Measurements from ENCODE around the gene YDJC. TPM values are rescaled to one million over a fixed set of nuclear protein-coding genes. Genes with fewer than 3 reads are reported as not detected.

The YDJC gene
- total RNA-seq, 3 donors from 2014 or later (not counting 1 experiment from before 2014, with no cell fraction given) = 20.5 to 24.4 (median 21.6) TPM

GRCh38 chr22:21669026-21669425, 39.2 kb upstream of the YDJC start:
- intact Hi-C loops (cut with micrococcal nuclease) = no loop called here

GRCh38 chr22:21666786-21667185, 37.0 kb upstream of the YDJC start:
- H3K4me3 ChIP-seq (ENCODE audit: low read length) = peak overlapping the region; percentile 97
- no peak for ATAC-seq
- WGBS (ENCODE audit: insufficient coverage) = 66% methylated on average over 16 of the region's 16 CpGs
- H3K27me3 ChIP-seq (ENCODE audit: control insufficient read depth, insufficient read depth, low read length) = no peaks in the 10 kb centered on the region
- H3K9me3 Mint-ChIP-seq = no peaks in the 10 kb centered on the region
- TF ChIP-seq CTCF (IDR thresholded peaks at IDR 0.05) = no peak
- peak in 1 of 2 donors; percentile 20 for DNase-seq
- H3K4me3 Mint-ChIP-seq = peak overlapping the region; percentile 98
- peak overlapping the region; percentile 94 to 97 for H3K27ac Mint-ChIP-seq
- H3K4me1 Mint-ChIP-seq = peaks cover 28 to 48% of the 10 kb centered on the region in 2 donors
- H3K9me3 ChIP-seq (ENCODE audit: control insufficient read depth, insufficient read depth, low read length) = no peaks in the 10 kb centered on the region
- H3K4me1 ChIP-seq (ENCODE audit: control insufficient read depth, insufficient read depth, low read length) = peaks cover 25% of the 10 kb centered on the region
- H3K36me3 Mint-ChIP-seq = no peaks in the 10 kb centered on the region
- H3K27me3 Mint-ChIP-seq (ENCODE audit: low read depth in 2 of 2) = no peaks in the 10 kb centered on the region
- peaks cover 19% of the 10 kb centered on the region for H3K36me3 ChIP-seq (ENCODE audit: control insufficient read depth, insufficient read depth, low read length)
- H3K27ac ChIP-seq (ENCODE audit: low read length) = peak overlapping the region; percentile 92
- intact Hi-C loops (cut with micrococcal nuclease) = no loop called here

More at GRCh38 chr22:21669026-21669425, 39.2 kb upstream of the YDJC start:
- Histone ChIP-seq H3K4me1 (ENCODE audit: control insufficient read depth, insufficient read depth, low read length) (peaks cover 25% of the 10 kb centered on the region), H3K27me3 (ENCODE audit: control insufficient read depth, insufficient read depth, low read length) (no peaks in the 10 kb centered on the region), H3K4me3 (ENCODE audit: low read length) (no peak overlapping the region), H3K9me3 (ENCODE audit: control insufficient read depth, insufficient read depth, low read length) (no peaks in the 10 kb centered on the region), H3K27ac (ENCODE audit: low read length) (no peak overlapping the region), H3K36me3 (ENCODE audit: control insufficient read depth, insufficient read depth, low read length) (peaks cover 40% of the 10 kb centered on the region)
- DNase-seq (no peak), ATAC-seq (no peak)
- TF ChIP-seq CTCF (IDR thresholded peaks at IDR 0.05) = no peak
- 91% methylated on average over 8 of the region's 9 CpGs for WGBS (ENCODE audit: insufficient coverage)
- no peaks in the 10 kb centered on the region for H3K9me3 Mint-ChIP-seq
- H3K27me3 Mint-ChIP-seq (ENCODE audit: low read depth in 2 of 2) = no peaks in the 10 kb centered on the region
- H3K4me1 Mint-ChIP-seq = peaks cover 28 to 65% of the 10 kb centered on the region in 2 donors
- peaks cover 16% of the 10 kb centered on the region for H3K36me3 Mint-ChIP-seq
- H3K27ac Mint-ChIP-seq = peak overlapping the region in 1 of 2 donors; percentile 59
- H3K4me3 Mint-ChIP-seq = peak overlapping the region; percentile 65

- no peaks in the 10 kb centered on the region for H3K27me3 Mint-ChIP-seq (ENCODE audit: low read depth in 2 of 2)
- peak overlapping the region; percentile 92 for H3K27ac ChIP-seq (ENCODE audit: low read length)
- peak overlapping the region; percentile 97 for H3K4me3 ChIP-seq (ENCODE audit: low read length)
- H3K36me3 Mint-ChIP-seq = no peaks in the 10 kb centered on the region
- intact Hi-C loops (cut with micrococcal nuclease) = no loop called here
- no peak for DNase-seq
- no peaks in the 10 kb centered on the region for H3K27me3 ChIP-seq (ENCODE audit: control insufficient read depth, insufficient read depth, low read length)
- TF ChIP-seq CTCF (IDR thresholded peaks at IDR 0.05) = no peak
- H3K9me3 ChIP-seq (ENCODE audit: control insufficient read depth, insufficient read depth, low read length) = no peaks in the 10 kb centered on the region
- peak overlapping the region; percentile 98 for H3K4me3 Mint-ChIP-seq
- H3K9me3 Mint-ChIP-seq = no peaks in the 10 kb centered on the region
- ATAC-seq = no peak
- peaks cover 25% of the 10 kb centered on the region for H3K4me1 ChIP-seq (ENCODE audit: control insufficient read depth, insufficient read depth, low read length)
- WGBS (ENCODE audit: insufficient coverage) = 77% methylated on average over 26 of the region's 26 CpGs
- H3K27ac Mint-ChIP-seq = peak overlapping the region; percentile 94 to 97
- H3K4me1 Mint-ChIP-seq = peaks cover 28 to 43% of the 10 kb centered on the region in 2 donors
- peaks cover 5% of the 10 kb centered on the region for H3K36me3 ChIP-seq (ENCODE audit: control insufficient read depth, insufficient read depth, low read length)
These were observed 35.4 kb upstream of the YDJC start for GRCh38 chr22:21665047-21665851.

Measured in natural killer cell (primary cell).